ENCODE data around the gene C19orf81. TPM values are rescaled to one million over a fixed set of nuclear protein-coding genes. Genes with fewer than 3 reads are reported as not detected.

Gene C19orf81
- total RNA-seq, 1 experiment from 2014 or later: 0.41 TPM

- peaks cover 7% of the 10 kb centered on the region; the same call in 1 of the 2 replicates for H3K4me1 ChIP-seq
- CTCF ChIA-PET: no interaction called here
- H3K4me3 Mint-ChIP-seq (ENCODE audit: unreplicated experiment): no peak overlapping the region
- POLR2A ChIA-PET: no interaction called here
- no peak for DNase-seq
- H3K36me3 Mint-ChIP-seq (ENCODE audit: insufficient read depth, unreplicated experiment): no peaks in the 10 kb centered on the region
- H3K27me3 Mint-ChIP-seq (ENCODE audit: insufficient read depth, unreplicated experiment): no peaks in the 10 kb centered on the region
- H3K4me3 ChIP-seq (ENCODE audit: low read depth, low read length): no peak overlapping the region
- no TSS peak for BruUV-seq (replicated peaks)
- H3K27me3 ChIP-seq (replicated peaks; ENCODE audit: control insufficient read depth, insufficient read depth, low read length): no peaks in the 10 kb centered on the region
- no peaks in the 10 kb centered on the region for H3K4me1 Mint-ChIP-seq (ENCODE audit: low read depth, unreplicated experiment)
- no peaks in the 10 kb centered on the region for H3K9me3 ChIP-seq
- no peak for TF ChIP-seq CTCF (IDR thresholded peaks at IDR 0.05; ENCODE audit: insufficient read depth in 1 of 2, low read depth in 1 of 2, low read length in 1 of 2, severe bottlenecking in 1 of 2, unreplicated experiment in 1 of 2)
- no peak overlapping the region for H3K27ac Mint-ChIP-seq (ENCODE audit: unreplicated experiment)
- intact Hi-C loops (cut with micrococcal nuclease; ENCODE audit: unreplicated experiment): no loop called here
- no peaks in the 10 kb centered on the region for H3K36me3 ChIP-seq (ENCODE audit: control insufficient read depth, insufficient read depth, low read length)
- H3K9me3 Mint-ChIP-seq (ENCODE audit: unreplicated experiment): no peaks in the 10 kb centered on the region
These were observed 4.8 kb upstream of the C19orf81 start for GRCh38 chr19:50644315-50644915.

GRCh38 chr19:50645107-50645506 is 4.1 kb upstream of the C19orf81 start:
- Histone ChIP-seq H3K9me3 (no peaks in the 10 kb centered on the region), H3K4me3 (ENCODE audit: low read depth, low read length) (no peak overlapping the region), H3K27me3 (replicated peaks; ENCODE audit: control insufficient read depth, insufficient read depth, low read length) (no peaks in the 10 kb centered on the region), H3K36me3 (ENCODE audit: control insufficient read depth, insufficient read depth, low read length) (no peaks in the 10 kb centered on the region), H3K4me1 (peaks cover under 1% of the 10 kb centered on the region; the same call in 1 of the 2 replicates)
- no peaks in the 10 kb centered on the region for H3K27me3 Mint-ChIP-seq (ENCODE audit: insufficient read depth, unreplicated experiment)
- H3K4me1 Mint-ChIP-seq (ENCODE audit: low read depth, unreplicated experiment): no peaks in the 10 kb centered on the region
- H3K27ac Mint-ChIP-seq (ENCODE audit: unreplicated experiment): no peak overlapping the region
- intact Hi-C loops (cut with micrococcal nuclease; ENCODE audit: unreplicated experiment): no loop called here
- BruUV-seq (replicated peaks): no TSS peak
- no peak overlapping the region for H3K4me3 Mint-ChIP-seq (ENCODE audit: unreplicated experiment)
- no peaks in the 10 kb centered on the region for H3K36me3 Mint-ChIP-seq (ENCODE audit: insufficient read depth, unreplicated experiment)
- no peak for DNase-seq
- ChIA-PET POLR2A (no interaction called here), CTCF (no interaction called here)
- no peak for TF ChIP-seq CTCF (IDR thresholded peaks at IDR 0.05; ENCODE audit: insufficient read depth in 1 of 2, low read depth in 1 of 2, low read length in 1 of 2, severe bottlenecking in 1 of 2, unreplicated experiment in 1 of 2)
- no peaks in the 10 kb centered on the region for H3K9me3 Mint-ChIP-seq (ENCODE audit: unreplicated experiment)

GRCh38 chr19:50646074-50646807 is 3.0 kb upstream of the C19orf81 start:
- TF ChIP-seq CTCF (IDR thresholded peaks at IDR 0.05; ENCODE audit: insufficient read depth in 1 of 2, low read depth in 1 of 2, low read length in 1 of 2, severe bottlenecking in 1 of 2, unreplicated experiment in 1 of 2): no peak
- Histone ChIP-seq H3K4me1 (no peaks in the 10 kb centered on the region), H3K36me3 (ENCODE audit: control insufficient read depth, insufficient read depth, low read length) (no peaks in the 10 kb centered on the region), H3K9me3 (no peaks in the 10 kb centered on the region), H3K27me3 (replicated peaks; ENCODE audit: control insufficient read depth, insufficient read depth, low read length) (no peaks in the 10 kb centered on the region), H3K4me3 (ENCODE audit: low read depth, low read length) (no peak overlapping the region)
- Mint-ChIP-seq H3K27ac (ENCODE audit: unreplicated experiment) (no peak overlapping the region), H3K36me3 (ENCODE audit: insufficient read depth, unreplicated experiment) (no peaks in the 10 kb centered on the region), H3K9me3 (ENCODE audit: unreplicated experiment) (no peaks in the 10 kb centered on the region), H3K4me1 (ENCODE audit: low read depth, unreplicated experiment) (no peaks in the 10 kb centered on the region), H3K27me3 (ENCODE audit: insufficient read depth, unreplicated experiment) (no peaks in the 10 kb centered on the region), H3K4me3 (ENCODE audit: unreplicated experiment) (no peak overlapping the region)
- POLR2A ChIA-PET: no interaction called here
- BruUV-seq (replicated peaks): no TSS peak
- no peak for DNase-seq
- intact Hi-C loops (cut with micrococcal nuclease; ENCODE audit: unreplicated experiment): no loop called here
- CTCF ChIA-PET: no interaction called here

Measured in Caco-2 (cell line).